HL-60 (cell line): ENCODE measurements around the gene BCAS3.

Experiments used
- DNase-seq, 2 experiments: peaks; one replicate each; pipeline ENCODE4 v3.0.0-alpha.2; 2010 to 2020; ENCODE audit warnings: low read depth in 1 of 2, low spot score in 1 of 2
- H3K27ac ChIP-seq: fragments of 250-450 bp; sonication (Bioruptor Pico); replicated peaks from 2 replicates; pipeline ENCODE4 v1.5.1; 2020; ENCODE audit warnings: mild to moderate bottlenecking, moderate library complexity
- H3K27me3 ChIP-seq: fragments of 250-450 bp; sonication (Bioruptor Pico); 2 replicates; pipeline ENCODE4 v1.5.1; 2021; ENCODE audit warnings: mild to moderate bottlenecking, moderate library complexity; ENCODE audit not compliant: insufficient read depth, poor library complexity, severe bottlenecking
- H3K4me3 ChIP-seq: replicated peaks from 2 replicates; pipeline ENCODE4 v1.5.1; 2011; ENCODE audit warnings: mild to moderate bottlenecking, control low read depth, low read length; ENCODE audit not compliant: insufficient read depth
- GABPA ChIP-seq: IDR thresholded peaks from 2 replicates; pipeline ENCODE4 v1.6.1; 2012; ENCODE audit warnings: low read depth
- POLR2AphosphoS5 ChIP-seq: IDR thresholded peaks from 2 replicates; pipeline ENCODE4 v1.6.1; 2012; ENCODE audit warnings: low read depth
- SPI1 ChIP-seq: IDR thresholded peaks from 2 replicates; pipeline ENCODE4 v1.6.1; 2012; ENCODE audit warnings: low read depth, mild to moderate bottlenecking, borderline replicate concordance
- TF ChIP-seq, protein P1 (sequence below): IDR thresholded peaks from one replicate; pipeline ENCODE4 v1.5.1; 2011; ENCODE audit warnings: low read length, control low read depth, inconsistent platforms; ENCODE audit not compliant: insufficient read depth
- TF ChIP-seq, protein P2 (sequence below): IDR thresholded peaks from 2 replicates; pipeline ENCODE4 v1.6.1; 2012; ENCODE audit warnings: low read depth; ENCODE audit not compliant: insufficient replicate concordance

BCAS3 gene

DNA sequence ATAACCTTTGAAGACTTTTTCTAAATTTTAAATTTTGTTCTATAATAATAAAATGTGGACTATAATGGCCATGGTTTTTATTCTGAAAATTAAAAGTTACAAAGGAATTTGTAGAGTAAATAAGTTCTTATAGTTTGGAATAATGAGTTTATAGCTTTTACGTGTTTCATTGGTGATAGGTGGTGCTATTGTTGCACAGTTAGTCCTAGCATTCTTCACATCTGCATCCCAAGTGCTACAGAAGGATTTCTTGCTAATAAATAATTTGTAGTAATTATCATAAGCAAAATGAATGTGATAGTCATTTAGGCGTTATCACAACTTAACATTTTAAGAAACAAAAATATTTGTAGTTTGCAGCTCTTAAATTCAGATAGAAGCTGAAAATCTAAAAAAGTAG lies 67.9 kb downstream of the BCAS3 start:
- Histone ChIP-seq H3K4me3 (no peak overlapping the region), H3K27ac (no peak overlapping the region), H3K27me3 (no peaks in the 10 kb centered on the region)
- no peak for DNase-seq
- TF ChIP-seq GABPA (no peak), SPI1 (no peak), POLR2AphosphoS5 (no peak)
- TF ChIP-seq, protein P1, sequence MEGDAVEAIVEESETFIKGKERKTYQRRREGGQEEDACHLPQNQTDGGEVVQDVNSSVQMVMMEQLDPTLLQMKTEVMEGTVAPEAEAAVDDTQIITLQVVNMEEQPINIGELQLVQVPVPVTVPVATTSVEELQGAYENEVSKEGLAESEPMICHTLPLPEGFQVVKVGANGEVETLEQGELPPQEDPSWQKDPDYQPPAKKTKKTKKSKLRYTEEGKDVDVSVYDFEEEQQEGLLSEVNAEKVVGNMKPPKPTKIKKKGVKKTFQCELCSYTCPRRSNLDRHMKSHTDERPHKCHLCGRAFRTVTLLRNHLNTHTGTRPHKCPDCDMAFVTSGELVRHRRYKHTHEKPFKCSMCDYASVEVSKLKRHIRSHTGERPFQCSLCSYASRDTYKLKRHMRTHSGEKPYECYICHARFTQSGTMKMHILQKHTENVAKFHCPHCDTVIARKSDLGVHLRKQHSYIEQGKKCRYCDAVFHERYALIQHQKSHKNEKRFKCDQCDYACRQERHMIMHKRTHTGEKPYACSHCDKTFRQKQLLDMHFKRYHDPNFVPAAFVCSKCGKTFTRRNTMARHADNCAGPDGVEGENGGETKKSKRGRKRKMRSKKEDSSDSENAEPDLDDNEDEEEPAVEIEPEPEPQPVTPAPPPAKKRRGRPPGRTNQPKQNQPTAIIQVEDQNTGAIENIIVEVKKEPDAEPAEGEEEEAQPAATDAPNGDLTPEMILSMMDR, result no peak
- TF ChIP-seq, protein P2, sequence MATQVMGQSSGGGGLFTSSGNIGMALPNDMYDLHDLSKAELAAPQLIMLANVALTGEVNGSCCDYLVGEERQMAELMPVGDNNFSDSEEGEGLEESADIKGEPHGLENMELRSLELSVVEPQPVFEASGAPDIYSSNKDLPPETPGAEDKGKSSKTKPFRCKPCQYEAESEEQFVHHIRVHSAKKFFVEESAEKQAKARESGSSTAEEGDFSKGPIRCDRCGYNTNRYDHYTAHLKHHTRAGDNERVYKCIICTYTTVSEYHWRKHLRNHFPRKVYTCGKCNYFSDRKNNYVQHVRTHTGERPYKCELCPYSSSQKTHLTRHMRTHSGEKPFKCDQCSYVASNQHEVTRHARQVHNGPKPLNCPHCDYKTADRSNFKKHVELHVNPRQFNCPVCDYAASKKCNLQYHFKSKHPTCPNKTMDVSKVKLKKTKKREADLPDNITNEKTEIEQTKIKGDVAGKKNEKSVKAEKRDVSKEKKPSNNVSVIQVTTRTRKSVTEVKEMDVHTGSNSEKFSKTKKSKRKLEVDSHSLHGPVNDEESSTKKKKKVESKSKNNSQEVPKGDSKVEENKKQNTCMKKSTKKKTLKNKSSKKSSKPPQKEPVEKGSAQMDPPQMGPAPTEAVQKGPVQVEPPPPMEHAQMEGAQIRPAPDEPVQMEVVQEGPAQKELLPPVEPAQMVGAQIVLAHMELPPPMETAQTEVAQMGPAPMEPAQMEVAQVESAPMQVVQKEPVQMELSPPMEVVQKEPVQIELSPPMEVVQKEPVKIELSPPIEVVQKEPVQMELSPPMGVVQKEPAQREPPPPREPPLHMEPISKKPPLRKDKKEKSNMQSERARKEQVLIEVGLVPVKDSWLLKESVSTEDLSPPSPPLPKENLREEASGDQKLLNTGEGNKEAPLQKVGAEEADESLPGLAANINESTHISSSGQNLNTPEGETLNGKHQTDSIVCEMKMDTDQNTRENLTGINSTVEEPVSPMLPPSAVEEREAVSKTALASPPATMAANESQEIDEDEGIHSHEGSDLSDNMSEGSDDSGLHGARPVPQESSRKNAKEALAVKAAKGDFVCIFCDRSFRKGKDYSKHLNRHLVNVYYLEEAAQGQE, result no peak

DNA sequence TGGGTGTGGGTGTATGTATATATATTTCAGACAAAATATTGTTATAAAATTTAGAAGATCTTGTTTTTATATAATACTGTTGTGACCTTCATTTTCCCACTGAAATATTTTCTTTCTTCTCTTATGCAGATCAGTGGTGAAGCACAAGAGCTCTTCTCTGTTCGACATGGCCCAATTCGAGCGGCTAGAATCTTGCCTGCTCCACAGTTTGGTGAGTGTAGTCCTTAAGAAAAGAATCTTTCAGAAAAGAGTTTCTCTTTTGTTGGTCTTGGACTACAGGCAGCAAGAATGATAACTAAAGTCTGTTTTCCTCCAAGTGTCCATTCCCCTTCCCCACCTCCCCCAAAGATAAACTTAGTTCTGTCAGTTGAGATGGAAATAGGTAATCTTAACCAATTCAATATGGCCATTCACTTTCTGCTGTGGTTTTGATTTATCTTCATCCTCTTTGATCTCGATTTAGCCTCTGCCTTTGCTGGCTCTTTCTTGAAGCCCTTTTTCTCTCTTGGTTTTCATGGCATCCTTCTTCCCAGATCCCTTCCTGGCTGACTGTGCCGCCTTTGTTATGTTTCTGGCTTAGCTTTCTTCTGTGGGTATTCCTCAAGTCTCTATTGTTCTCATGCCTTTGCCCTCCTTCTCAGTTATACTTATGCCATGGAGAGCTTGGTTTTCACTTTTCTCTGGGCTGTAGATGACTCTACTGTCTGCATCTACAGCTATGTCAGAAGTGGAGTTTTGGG lies 69.6 kb downstream of the BCAS3 start:
- Histone ChIP-seq H3K27me3 (no peaks in the 10 kb centered on the region), H3K4me3 (no peak overlapping the region), H3K27ac (no peak overlapping the region)
- TF ChIP-seq, protein P1, result no peak
- no peak for TF ChIP-seq POLR2AphosphoS5
- no peak for TF ChIP-seq SPI1
- TF ChIP-seq GABPA, result no peak
- TF ChIP-seq, protein P2, result no peak
- DNase-seq, result no peak

DNA sequence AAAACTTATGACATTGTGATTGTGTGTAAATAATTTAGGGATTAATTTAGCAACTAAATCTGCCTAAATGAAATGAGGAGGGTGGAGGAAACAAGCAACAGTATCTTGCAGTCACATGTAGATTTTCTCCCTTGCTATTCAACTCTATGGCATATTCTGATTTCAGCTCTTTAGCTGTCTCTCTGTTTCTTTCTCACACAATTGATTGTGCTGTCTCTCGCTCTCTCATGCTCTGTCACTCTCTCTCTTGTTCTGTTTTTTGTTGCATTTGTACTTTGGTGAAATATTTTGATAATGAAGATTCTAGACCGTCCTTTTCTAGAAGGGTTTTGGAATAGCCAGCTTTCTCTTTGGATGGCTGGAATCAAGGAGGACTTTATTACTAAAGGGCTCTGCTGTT lies 70.6 kb downstream of the BCAS3 start:
- TF ChIP-seq POLR2AphosphoS5, result no peak
- TF ChIP-seq, protein P1, result no peak
- TF ChIP-seq GABPA, result no peak
- TF ChIP-seq, protein P2, result no peak
- TF ChIP-seq SPI1, result no peak
- H3K27ac ChIP-seq, result no peak overlapping the region

More for the DNA sequence above, 70.6 kb downstream of the BCAS3 start:
- no peak for DNase-seq
- Histone ChIP-seq H3K27me3 (no peaks in the 10 kb centered on the region), H3K4me3 (no peak overlapping the region)
